SH-SY5Y (cell line): Measurements from ENCODE around the gene ATP1A4.
A peak's percentile ranks its signal among the peaks of the same experiment; 100 is the strongest.

Experiments used
- GATA2 ChIP-seq: IDR thresholded peaks from 2 replicates; pipeline ENCODE4 v1.6.1; 2011; ENCODE audit warnings: mild to moderate bottlenecking, low read depth, low read length
- GATA3 ChIP-seq: IDR thresholded peaks from 2 replicates; pipeline ENCODE4 v1.6.1; 2011; ENCODE audit warnings: low read depth, mild to moderate bottlenecking, low read length, moderate library complexity

The ATP1A4 gene

DNA sequence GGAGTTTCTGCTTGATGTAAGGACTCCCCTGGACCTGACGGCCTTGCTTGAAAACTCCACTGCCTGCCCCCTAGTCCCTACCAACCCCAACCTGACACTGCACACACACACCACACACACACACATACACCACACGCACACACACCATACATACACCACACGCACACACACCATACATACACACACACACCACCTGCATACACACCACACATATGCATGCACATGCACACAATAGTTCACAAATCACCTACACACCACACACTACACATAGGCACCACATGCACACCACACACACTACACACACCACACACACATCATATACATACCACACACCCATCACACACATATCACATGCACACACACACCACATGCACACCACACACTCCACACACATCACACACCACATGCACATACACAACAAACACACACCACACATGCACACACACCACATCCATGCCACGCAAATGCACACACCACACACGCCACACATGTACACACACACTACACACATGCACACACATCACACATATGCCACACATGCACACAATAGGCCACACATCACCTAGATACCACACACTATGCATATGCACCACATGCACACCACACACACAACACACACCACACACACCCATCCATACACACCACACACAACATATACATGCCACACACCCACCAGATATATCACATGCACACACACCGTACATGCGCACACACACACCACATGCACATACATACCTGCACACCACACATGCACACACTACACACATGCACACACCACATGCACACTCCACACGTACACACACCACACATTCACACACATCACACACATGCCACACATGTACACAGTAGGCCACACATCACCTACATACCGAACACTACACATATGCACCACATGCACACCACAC lies 42.7 kb downstream of the ATP1A4 start:
- TF ChIP-seq GATA3 (no peak), GATA2 (no peak)

DNA sequence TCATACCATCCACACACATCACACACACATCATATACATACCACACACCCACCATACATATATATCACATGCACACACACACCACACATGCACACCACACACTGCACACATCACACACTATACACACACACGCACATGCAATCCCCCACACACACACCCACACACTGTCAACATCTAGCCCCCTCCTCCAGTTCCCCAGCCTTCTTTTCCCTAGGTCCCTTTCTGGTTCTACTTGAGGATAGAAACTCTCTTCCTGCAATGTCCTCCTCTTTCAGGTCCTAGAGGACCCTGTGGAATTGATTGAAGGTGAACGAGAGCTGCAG lies 43.3 kb downstream of the ATP1A4 start:
- TF ChIP-seq GATA2 (no peak), GATA3 (no peak)

DNA sequence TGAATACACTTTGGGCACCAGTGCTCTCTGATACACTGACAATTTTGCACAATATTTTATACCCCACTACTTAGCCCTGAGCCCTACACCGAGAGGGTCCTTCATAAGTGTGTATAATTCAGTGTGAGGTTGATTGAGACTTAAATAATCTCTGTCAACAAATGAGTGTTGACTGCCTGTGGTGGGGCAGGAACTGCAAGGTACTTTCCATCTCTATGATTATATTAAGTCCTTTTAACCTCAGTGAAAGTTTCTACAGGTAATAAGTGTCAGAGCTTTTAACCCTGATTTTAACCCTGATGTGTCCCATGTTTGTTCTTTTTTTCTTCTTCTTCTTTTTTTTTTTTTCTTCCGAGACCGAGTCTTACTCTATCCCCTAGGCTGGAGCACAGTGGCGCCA lies 44.7 kb downstream of the ATP1A4 start:
- TF ChIP-seq GATA3 = no peak
- TF ChIP-seq GATA2 = no peak

GRCh38 chr1:160197231-160197630 lies 45.8 kb downstream of the ATP1A4 start:
- TF ChIP-seq GATA2 = no peak
- no peak for TF ChIP-seq GATA3

- TF ChIP-seq GATA3 (no peak), GATA2 (no peak)
These were observed 49.4 kb downstream of the ATP1A4 start for GRCh38 chr1:160200786-160201185.

DNA sequence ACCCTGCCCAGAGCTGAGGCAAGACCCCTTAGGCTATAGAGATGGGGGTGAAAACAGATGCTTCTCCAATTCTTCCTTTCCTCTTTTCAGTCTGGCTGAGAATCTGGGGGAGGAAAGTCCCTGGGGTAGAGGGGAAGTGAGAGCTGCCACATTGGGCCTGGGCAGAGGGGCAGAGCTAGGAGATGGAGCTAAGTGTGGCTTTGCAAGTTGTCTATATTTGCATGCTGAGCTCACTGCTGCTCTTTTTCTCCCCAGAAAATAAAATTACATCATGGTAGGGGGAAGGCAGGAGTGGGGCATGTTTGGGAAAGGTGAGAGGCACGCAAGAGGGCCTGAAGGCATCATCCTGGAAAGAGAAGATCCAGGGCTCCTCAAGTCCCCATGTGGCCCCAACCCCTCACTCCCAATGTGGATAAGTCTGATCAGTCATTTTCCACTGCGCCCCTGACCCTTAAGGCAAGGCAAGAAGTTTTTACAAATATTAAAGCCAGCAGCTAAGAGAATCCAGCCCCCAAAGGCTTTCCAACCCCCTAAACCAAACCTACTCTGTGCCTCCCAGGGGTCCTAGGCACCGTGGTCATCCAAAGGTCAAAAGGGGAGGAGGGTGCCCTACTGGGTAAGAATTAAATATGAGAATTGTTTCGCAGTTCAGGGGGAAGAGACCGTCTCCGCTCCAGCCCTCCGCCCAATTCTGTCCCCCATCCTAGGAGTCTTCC lies 53.3 kb downstream of the ATP1A4 start:
- TF ChIP-seq GATA3 (no peak), GATA2 (no peak)

- TF ChIP-seq GATA2 (no peak), GATA3 (no peak)
These were observed 54.0 kb downstream of the ATP1A4 start, which contains the start of gene PEA15 for GRCh38 chr1:160205242-160206035. PEA15 (plus strand) TSS chr1:160205384; CDS start chr1:160211545, 6,161 bp downstream.

DNA sequence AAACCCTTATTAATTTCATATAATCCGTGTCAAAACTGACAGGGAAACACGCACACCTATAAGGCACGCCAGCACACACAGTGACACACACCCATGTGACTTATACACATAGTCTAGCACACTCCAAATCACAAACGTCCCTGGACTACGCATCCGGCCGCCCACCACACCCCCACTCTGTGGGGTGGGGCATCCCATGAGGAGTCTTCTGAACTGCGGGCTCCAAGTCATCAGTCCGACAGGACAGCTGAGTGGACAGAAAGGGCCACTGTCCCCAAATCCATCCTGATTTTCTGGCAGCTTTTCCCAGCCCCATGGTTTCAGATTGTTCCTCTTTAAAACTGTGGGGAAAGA lies 54.6 kb downstream of the ATP1A4 start:
- no peak for TF ChIP-seq GATA2
- no peak for TF ChIP-seq GATA3

DNA sequence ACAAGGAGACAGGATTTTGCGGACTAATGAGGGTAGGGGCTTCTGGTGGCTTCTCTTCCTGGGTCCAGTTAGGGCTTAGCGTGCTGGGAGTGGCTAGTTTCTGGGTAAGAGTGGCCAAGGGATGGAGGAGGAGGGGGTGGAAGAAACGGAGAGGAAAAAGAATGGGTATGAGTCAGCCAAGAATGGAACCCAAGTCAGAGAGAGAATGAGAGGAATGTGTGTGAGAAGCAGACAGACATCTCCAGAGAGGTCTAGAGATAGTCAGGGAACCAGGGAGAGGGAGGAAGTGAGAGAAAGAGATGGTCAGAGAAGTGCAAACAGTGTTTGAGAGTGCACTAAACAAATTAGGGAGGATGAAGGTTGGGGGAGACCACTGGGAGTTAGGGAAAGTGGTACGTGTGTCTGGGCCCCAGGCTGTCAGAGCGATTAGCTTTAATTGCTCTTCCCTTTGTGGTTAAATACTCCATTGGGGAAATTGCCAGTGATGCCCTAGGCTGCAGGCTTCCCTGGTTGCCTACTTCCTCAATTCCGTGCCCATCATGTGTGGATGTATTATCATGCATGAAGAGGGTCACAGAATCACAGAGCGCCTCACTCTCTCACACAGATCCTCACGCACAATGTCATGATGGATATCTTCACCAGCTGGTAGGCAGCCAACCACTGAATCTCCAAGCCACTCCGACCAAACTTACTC lies 55.2 kb downstream of the ATP1A4 start:
- TF ChIP-seq GATA2 (peak; percentile 61), GATA3 (no peak)

DNA sequence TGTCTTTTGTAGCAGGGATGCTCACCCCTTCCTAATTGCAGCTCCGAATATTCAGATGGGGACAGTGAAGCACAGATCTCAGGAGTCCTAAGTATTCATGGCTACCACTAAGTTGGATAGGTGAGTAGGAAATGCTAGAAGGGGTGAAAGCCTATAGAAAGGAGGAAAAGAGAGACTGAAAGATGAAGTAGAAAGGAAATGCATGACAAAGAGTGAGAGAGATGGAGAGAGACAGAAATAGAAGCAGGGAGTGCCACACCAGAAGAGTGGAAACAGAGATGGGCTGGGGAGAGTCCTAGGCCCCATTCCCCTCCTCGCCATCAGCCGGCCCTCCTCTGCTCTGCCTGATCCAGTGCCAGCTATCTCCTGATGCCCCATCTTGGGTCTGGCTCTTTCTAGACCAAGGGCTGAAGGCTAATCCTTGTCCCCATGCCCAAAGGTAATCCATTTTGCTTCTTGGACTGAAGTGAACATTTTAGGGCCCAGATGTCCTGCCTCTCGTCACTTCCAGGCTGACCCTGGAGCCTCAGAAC lies 55.8 kb downstream of the ATP1A4 start:
- TF ChIP-seq GATA2 (no peak), GATA3 (no peak)

DNA sequence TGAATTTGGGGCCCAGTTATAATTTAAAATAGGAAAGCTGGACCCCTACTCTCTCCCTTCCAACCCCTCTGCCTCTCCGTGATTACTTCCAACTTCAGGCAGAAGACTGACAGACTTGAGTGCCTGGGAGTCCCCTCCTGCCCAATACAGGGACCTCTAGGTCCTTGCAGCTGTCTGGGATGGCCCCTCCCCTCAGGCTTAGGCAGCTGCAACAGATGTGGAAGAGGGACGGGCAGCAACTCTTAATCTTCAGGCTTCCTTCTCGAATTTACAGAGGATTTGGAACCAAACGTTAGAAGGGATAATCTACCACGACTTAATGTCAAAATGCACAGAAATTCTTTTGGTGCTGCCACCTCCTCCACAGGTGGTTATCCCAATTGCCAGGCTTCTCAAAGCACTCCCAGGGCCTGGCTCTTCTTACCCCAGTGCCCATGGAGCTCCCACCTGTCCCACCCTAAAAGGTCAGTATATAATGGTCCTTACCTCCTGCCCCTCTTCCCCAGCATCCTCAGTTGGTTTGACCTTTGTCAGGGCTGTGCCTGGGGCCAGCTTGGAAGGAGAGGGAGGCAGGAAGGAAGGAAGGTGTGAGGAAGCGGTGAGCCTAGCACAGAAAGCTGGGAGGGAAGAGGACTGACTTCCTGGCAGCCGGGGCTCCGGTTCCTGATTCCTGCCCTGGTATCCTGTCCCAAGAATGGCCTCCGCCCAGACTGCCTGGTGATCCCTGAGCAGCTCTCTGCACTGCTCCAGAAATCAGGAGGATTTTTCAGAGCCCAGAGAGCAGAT lies 56.6 kb downstream of the ATP1A4 start:
- TF ChIP-seq GATA2 (no peak), GATA3 (no peak)

- TF ChIP-seq GATA3 = no peak
- TF ChIP-seq GATA2 = no peak
These were observed 57.3 kb downstream of the ATP1A4 start for GRCh38 chr1:160208557-160209320.

GRCh38 chr1:160209321-160210046 lies 58.1 kb downstream of the ATP1A4 start:
- TF ChIP-seq GATA3 (no peak), GATA2 (peak; percentile 86)
